Vagina (tissue), 2 donors: ENCODE data around the gene GUSB.

Experiments
- POLR2A ChIP-seq, 2 donors: fragments of 450-650 bp; IDR thresholded peaks; one replicate each; pipeline ENCODE4 v1.6.1; 2017; ENCODE audit warnings: antibody characterized with exemption in 2 of 2, mild to moderate bottlenecking in 2 of 2, moderate library complexity in 2 of 2
- POLR2AphosphoS5 ChIP-seq, 2 donors: sonication (generic); formaldehyde crosslinking; IDR thresholded peaks; one replicate each; pipeline ENCODE4 v1.9.0; 2017; ENCODE audit warnings: antibody characterized with exemption in 2 of 2, mild to moderate bottlenecking in 2 of 2, low read depth in 1 of 2; ENCODE audit not compliant: insufficient read depth in 1 of 2
- TF ChIP-seq, protein P1 (sequence below), 3 experiments: fragments of 450-650 bp in 2 of 3; fragments of 200-600 bp in 1 of 3; sonication (generic) in 1 of 3; IDR thresholded peaks; one replicate each; pipeline ENCODE4 v1.5.1; 2017 to 2019; ENCODE audit warnings: antibody characterized with exemption in 3 of 3, mild to moderate bottlenecking in 2 of 3, moderate library complexity in 2 of 3

DNA sequence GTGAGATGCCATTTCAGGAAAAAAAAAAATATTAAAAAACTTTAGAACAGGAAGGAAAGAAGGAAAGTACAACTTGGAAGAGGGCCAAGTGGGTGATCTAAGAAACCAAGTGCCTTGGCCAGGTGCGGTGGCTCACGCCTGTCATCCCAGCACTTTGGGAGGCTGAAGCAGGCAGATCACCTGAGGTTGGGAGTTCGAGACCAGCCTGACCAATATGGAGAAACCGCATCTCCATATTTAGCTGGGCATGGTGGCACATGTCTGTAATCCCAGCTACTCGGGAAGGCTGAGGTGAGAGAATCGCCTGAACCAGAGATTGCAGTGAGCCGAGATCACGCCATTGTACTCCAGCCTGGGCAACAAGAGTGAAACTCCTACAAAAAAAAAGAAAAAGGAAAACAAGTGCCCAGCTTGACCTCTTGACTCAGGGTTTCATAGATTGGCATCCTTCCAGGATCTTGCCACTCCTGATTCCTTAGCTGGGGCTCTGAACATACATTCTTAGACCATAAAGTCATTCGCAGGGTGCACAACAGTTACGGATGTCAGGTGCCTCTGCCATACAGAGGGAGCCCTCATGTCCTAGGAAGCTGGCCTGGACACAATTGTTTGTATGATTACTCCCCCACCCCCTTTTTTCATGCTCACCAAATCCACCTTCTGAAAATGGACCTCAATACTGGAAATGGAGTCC lies 2.1 kb upstream of the GUSB start:
- TF ChIP-seq POLR2AphosphoS5 (IDR thresholded peaks at IDR 0.05; ENCODE audit: insufficient read depth in 1 of 2, low read depth in 1 of 2) (no peak), POLR2A (IDR thresholded peaks at IDR 0.05) (no peak)
- TF ChIP-seq, protein P1, sequence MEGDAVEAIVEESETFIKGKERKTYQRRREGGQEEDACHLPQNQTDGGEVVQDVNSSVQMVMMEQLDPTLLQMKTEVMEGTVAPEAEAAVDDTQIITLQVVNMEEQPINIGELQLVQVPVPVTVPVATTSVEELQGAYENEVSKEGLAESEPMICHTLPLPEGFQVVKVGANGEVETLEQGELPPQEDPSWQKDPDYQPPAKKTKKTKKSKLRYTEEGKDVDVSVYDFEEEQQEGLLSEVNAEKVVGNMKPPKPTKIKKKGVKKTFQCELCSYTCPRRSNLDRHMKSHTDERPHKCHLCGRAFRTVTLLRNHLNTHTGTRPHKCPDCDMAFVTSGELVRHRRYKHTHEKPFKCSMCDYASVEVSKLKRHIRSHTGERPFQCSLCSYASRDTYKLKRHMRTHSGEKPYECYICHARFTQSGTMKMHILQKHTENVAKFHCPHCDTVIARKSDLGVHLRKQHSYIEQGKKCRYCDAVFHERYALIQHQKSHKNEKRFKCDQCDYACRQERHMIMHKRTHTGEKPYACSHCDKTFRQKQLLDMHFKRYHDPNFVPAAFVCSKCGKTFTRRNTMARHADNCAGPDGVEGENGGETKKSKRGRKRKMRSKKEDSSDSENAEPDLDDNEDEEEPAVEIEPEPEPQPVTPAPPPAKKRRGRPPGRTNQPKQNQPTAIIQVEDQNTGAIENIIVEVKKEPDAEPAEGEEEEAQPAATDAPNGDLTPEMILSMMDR (IDR thresholded peaks at IDR 0.05), result no peak
